Measurements from ENCODE around the gene MICAL2.

GRCh38 chr11:12137938-12138731, 27.7 kb downstream of the MICAL2 start:
- TF ChIP-seq POLR2A (IDR thresholded peaks at IDR 0.05) (no peak), CTCF (IDR thresholded peaks at IDR 0.05) (no peak)
